ENCODE data around the gene CFAP45. TPM values are rescaled to one million over a fixed set of nuclear protein-coding genes. Genes with fewer than 3 reads are reported as not detected.

Gene CFAP45
- total RNA-seq, 1 experiment from 2014 or later: 0.40 TPM

DNA sequence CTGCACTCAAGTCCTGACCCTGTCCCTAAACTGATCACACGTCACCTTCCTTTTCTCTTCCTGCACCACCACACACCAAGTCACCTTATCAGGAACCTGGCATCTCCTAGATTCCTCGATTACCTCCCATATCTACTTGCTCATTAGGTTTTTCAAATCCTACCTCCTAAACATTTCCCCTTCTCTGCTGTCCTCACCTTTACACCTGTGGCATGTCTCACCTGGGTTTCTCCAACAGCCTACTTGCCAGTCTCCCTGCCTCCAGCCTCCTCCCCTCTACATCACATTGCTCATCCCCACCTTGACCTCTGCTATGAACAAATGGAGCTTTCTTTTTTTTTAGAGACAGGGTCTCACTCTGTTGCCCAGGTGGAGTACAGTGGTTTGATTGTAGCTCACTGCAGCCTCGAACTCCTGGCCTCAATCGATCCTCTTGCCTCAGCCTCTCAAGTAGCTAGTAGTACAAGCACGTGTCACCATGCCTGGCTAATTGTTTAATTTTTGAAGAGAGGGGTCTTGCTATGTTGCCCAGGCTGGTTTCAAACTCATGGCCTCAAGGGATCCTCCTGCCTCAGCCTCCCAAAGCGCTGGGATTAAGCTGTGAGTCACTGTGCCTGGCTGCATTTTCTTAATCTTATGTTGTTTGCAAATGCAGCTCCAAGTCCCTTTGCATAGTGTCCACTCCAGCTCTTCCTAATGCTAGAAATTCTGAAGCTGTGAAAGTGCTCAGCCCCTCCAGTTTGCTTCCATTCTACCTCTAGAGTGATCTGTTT is 39.1 kb upstream of the CFAP45 start:
- Mint-ChIP-seq H3K36me3 (ENCODE audit: insufficient read depth, unreplicated experiment) (no peaks in the 10 kb centered on the region), H3K27me3 (ENCODE audit: insufficient read depth, unreplicated experiment) (no peaks in the 10 kb centered on the region), H3K9me3 (ENCODE audit: unreplicated experiment) (no peaks in the 10 kb centered on the region), H3K27ac (ENCODE audit: low read depth, unreplicated experiment) (no peak overlapping the region), H3K4me3 (ENCODE audit: unreplicated experiment) (no peak overlapping the region), H3K4me1 (ENCODE audit: insufficient read depth, unreplicated experiment) (peaks cover 15% of the 10 kb centered on the region)
- CTCF ChIA-PET: interaction anchor here (0.6 to 52.4 kb wide), 25 partner anchors 9 to 777 kb away, joined by 3 to 1675 read pairs (median 4); partner anchors contain the start of genes KCNJ9 and TAGLN2
- TF ChIP-seq, protein P1, sequence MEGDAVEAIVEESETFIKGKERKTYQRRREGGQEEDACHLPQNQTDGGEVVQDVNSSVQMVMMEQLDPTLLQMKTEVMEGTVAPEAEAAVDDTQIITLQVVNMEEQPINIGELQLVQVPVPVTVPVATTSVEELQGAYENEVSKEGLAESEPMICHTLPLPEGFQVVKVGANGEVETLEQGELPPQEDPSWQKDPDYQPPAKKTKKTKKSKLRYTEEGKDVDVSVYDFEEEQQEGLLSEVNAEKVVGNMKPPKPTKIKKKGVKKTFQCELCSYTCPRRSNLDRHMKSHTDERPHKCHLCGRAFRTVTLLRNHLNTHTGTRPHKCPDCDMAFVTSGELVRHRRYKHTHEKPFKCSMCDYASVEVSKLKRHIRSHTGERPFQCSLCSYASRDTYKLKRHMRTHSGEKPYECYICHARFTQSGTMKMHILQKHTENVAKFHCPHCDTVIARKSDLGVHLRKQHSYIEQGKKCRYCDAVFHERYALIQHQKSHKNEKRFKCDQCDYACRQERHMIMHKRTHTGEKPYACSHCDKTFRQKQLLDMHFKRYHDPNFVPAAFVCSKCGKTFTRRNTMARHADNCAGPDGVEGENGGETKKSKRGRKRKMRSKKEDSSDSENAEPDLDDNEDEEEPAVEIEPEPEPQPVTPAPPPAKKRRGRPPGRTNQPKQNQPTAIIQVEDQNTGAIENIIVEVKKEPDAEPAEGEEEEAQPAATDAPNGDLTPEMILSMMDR (IDR thresholded peaks at IDR 0.05; ENCODE audit: unreplicated experiment): no peak
- no TSS peak for BruUV-seq (replicated peaks)
- DNase-seq (ENCODE audit: unreplicated experiment): no peak
- intact Hi-C loops (cut with micrococcal nuclease): loop anchor here (10.0 kb wide), 2 partner anchors 136 to 436 kb away; partner anchors contain the start of gene KCNJ10
- POLR2A ChIA-PET: interaction anchor here (0.8 to 4.4 kb wide), 8 partner anchors 10 to 94 kb away, joined by 3 to 38 read pairs (median 4); partner anchors contain the start of gene TAGLN2

DNA sequence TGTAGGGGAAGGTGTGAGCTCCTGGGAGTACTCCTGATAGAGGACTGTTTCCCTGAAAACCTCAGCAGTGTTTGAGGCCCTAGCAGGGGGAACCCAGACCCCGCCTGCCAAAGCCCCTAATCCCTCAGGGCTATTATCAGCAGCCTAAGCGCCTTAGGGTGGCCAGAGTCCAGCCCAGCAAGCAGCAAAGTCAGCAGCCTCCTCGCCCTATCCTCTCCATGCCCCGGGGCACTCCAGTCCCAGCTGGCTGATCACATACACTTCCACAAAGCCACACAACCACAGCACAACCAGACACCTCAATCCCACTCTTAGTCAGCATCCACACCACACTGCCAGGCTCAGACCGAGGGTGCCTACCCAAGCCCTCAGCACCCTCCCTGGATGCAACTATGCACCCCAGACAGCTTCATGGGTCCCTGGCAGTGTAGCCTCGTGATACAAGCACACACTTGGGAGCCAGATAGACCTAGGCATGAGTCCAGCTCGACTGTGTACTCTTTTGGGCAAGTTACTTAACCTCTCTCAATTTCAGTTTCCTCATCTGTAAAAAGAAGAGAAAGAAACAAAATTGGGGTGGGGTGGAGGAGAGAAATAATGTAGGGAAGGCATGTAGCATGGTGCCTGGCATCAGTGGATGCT is 38.4 kb upstream of the CFAP45 start:
- intact Hi-C loops (cut with micrococcal nuclease): loop anchor here (10.0 kb wide), 2 partner anchors 136 to 436 kb away; partner anchors contain the start of gene KCNJ10
- DNase-seq (ENCODE audit: unreplicated experiment): no peak

DNA sequence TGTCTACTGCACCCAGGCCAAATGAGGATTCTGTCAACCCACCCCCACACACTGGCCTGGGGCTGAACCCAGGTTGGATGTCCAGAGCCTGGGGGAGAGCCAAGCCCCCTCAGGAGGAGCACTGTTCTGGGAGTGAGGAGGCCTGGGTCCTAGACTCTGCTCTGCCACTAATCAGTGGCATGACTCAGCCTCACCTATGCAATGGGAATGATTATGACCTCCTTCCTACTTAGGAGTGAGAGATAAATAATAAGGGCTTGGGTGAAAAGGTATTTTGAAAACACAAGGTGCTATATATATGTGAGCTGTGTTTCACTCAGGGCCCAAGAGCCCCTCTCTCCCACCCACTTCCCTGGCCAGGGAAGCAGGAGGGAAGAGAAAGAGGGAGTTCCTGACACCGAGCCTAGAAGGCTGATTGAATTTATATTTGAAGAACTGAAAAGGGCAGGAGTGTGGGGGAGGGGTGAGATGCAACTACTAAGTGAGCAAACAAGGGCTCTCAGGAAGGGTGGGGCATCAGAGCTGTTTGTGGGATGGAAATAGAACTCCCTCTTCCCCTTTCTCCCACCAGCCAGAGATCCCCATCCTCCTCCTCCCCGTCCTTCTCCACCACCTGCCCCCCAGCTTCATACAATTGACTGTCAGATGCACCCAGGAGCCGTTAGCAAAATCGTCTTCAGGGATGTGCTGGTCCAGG is 37.2 kb upstream of the CFAP45 start:
- CTCF ChIA-PET: interaction anchor here (0.6 to 52.4 kb wide), 26 partner anchors 9 to 590 kb away, joined by 3 to 1675 read pairs (median 6); partner anchors contain the start of genes IGSF9, SLAMF9 and TAGLN2
- POLR2A ChIA-PET: interaction anchor here (1.0 to 4.4 kb wide), 6 partner anchors 12 to 94 kb away, joined by 3 to 38 read pairs (median 5); partner anchors contain the start of gene TAGLN2
- intact Hi-C loops (cut with micrococcal nuclease): loop anchor here (2.0 to 10.0 kb wide), 3 partner anchors 44 to 438 kb away; partner anchors contain the start of gene KCNJ10
- Mint-ChIP-seq H3K4me3 (ENCODE audit: unreplicated experiment) (no peak overlapping the region), H3K9me3 (ENCODE audit: unreplicated experiment) (no peaks in the 10 kb centered on the region), H3K4me1 (ENCODE audit: insufficient read depth, unreplicated experiment) (peaks cover 22% of the 10 kb centered on the region), H3K27ac (ENCODE audit: low read depth, unreplicated experiment) (no peak overlapping the region), H3K27me3 (ENCODE audit: insufficient read depth, unreplicated experiment) (no peaks in the 10 kb centered on the region), H3K36me3 (ENCODE audit: insufficient read depth, unreplicated experiment) (no peaks in the 10 kb centered on the region)
- TF ChIP-seq, protein P1 (IDR thresholded peaks at IDR 0.05; ENCODE audit: unreplicated experiment): no peak
- DNase-seq (ENCODE audit: unreplicated experiment): no peak
- BruUV-seq (replicated peaks): no TSS peak

More for the DNA sequence above, 38.4 kb upstream of the CFAP45 start:
- ChIA-PET CTCF (interaction anchor here (0.6 to 52.4 kb wide), 21 partner anchors 12 to 777 kb away, joined by 3 to 1675 read pairs (median 5); partner anchors contain the start of genes KCNJ9, SLAMF9 and TAGLN2), POLR2A (interaction anchor here (0.7 to 4.4 kb wide), 9 partner anchors 10 to 94 kb away, joined by 3 to 38 read pairs (median 4); partner anchors contain the start of gene TAGLN2)
- Mint-ChIP-seq H3K27ac (ENCODE audit: low read depth, unreplicated experiment) (peak overlapping the region; percentile 13), H3K4me3 (ENCODE audit: unreplicated experiment) (no peak overlapping the region), H3K27me3 (ENCODE audit: insufficient read depth, unreplicated experiment) (no peaks in the 10 kb centered on the region), H3K36me3 (ENCODE audit: insufficient read depth, unreplicated experiment) (no peaks in the 10 kb centered on the region), H3K9me3 (ENCODE audit: unreplicated experiment) (no peaks in the 10 kb centered on the region), H3K4me1 (ENCODE audit: insufficient read depth, unreplicated experiment) (peaks cover 15% of the 10 kb centered on the region)
- TF ChIP-seq, protein P1 (IDR thresholded peaks at IDR 0.05; ENCODE audit: unreplicated experiment): no peak
- no TSS peak for BruUV-seq (replicated peaks)

Measured in MCF 10A (cell line).